ENCODE data around the gene ADGRA3. TPM values are rescaled to one million over a fixed set of nuclear protein-coding genes. Genes with fewer than 3 reads are reported as not detected.
A peak's percentile ranks its signal among the peaks of the same experiment; 100 is the strongest.

The ADGRA3 gene
- total and polyA plus RNA-seq, 2 of the 13 experiments (the other 11 are each of a cell fraction or from before 2014, with no cell fraction given): 32.2 to 40.8 TPM

GRCh38 chr4:22515888-22516541 is at the start of gene ADGRA3 (continued):
- TF ChIP-seq NBN (conservative IDR thresholded peaks at IDR 0.05): no peak
- no peak for TF ChIP-seq CBX1 (IDR thresholded peaks at IDR 0.05; ENCODE audit: low read depth)
- TF ChIP-seq ZNF552 (CRISPR knock-in tag; IDR thresholded peaks at IDR 0.05; ENCODE audit: borderline replicate concordance): no peak
- TF ChIP-seq ZNF276 (CRISPR knock-in tag; IDR thresholded peaks at IDR 0.05; ENCODE audit: low read depth): no peak
- no peak for TF ChIP-seq DBP (CRISPR knock-in tag; IDR thresholded peaks at IDR 0.05; ENCODE audit: not compliant biosample characterization)
- 0 out of 2 replicates have a peak, but pooled peaks have one; percentile 62 for TF ChIP-seq ATF7-NPFF (CRISPR knock-in tag; IDR thresholded peaks at IDR 0.05; ENCODE audit: low read depth)
- no peak for TF ChIP-seq TOPORS (CRISPR knock-in tag; IDR thresholded peaks at IDR 0.05)
- 0 out of 2 replicates have a peak, but pooled peaks have one; percentile 18 for TF ChIP-seq PATZ1 (CRISPR knock-in tag; IDR thresholded peaks at IDR 0.05)
- no peak for TF ChIP-seq ZNF616 (CRISPR knock-in tag; IDR thresholded peaks at IDR 0.05; ENCODE audit: low read depth)
- 0 out of 2 replicates have a peak, but pooled peaks have one; percentile 7 for TF ChIP-seq HNF4G (IDR thresholded peaks at IDR 0.05; ENCODE audit: borderline replicate concordance, low read depth, low read length)
- TF ChIP-seq HNF4G (CRISPR knock-in tag; IDR thresholded peaks at IDR 0.05; ENCODE audit: borderline replicate concordance, low read depth): no peak
- TF ChIP-seq FOXP4 (CRISPR knock-in tag; IDR thresholded peaks at IDR 0.05): no peak
- TF ChIP-seq ZNF704 (CRISPR knock-in tag; IDR thresholded peaks at IDR 0.05; ENCODE audit: borderline replicate concordance): peak; percentile 52; the same call in 1 of the 2 replicates
- peak; percentile 52; the same call in 1 of the 2 replicates for TF ChIP-seq ESRRA (CRISPR knock-in tag; IDR thresholded peaks at IDR 0.05; ENCODE audit: low read depth)
- TF ChIP-seq DZIP1 (CRISPR knock-in tag; IDR thresholded peaks at IDR 0.05): no peak
